ENCODE results near the gene IL21R. TPM values are rescaled to one million over a fixed set of nuclear protein-coding genes. Genes with fewer than 3 reads are reported as not detected.

The IL21R gene
- total and polyA plus RNA-seq, 9 of the 15 experiments (the other 6 are each of a cell fraction or from before 2014, with no cell fraction given): 0.04 to 0.34 (median 0.18) TPM; not detected in 1

DNA sequence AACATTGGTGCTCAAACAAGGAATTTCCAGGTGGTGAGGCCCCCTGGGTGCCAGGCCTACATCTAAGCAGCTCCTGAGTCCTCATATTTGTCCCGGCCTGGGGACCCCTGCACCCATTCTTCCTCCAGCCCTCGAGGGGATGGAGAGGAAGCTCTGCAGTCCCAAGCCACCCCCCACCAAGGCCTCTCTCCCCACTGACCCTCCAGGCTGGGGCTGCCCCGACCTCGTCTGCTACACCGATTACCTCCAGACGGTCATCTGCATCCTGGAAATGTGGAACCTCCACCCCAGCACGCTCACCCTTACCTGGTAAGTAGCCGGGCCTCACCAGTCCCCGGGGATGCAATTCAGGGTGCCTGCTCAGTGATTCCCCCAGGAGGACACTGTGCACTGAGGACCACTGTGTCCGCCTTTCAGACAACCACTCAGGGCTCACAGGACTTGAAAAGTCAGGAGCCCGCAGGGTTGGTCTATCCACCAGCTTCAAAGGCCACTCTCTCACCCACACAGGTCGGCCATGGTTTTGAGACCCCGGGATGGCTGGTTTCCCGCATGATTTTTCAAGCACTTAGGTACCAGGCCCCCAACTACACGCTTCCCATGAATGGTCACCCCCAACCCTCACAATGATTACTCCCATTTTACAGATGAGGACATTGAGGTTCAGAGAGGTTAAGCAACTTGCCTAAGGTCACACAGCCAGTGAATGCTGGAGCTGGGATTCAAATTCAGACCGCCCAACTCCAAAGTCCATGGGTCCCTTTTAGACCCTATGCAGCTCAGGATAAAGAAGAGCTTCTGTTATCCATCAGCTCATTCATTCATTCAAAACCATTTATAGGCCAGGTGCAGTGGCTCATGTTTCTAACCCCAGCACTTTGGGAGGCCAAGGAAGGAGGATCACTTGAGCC, 32.4 kb downstream of the IL21R start (continued):
- TF ChIP-seq, protein P1, sequence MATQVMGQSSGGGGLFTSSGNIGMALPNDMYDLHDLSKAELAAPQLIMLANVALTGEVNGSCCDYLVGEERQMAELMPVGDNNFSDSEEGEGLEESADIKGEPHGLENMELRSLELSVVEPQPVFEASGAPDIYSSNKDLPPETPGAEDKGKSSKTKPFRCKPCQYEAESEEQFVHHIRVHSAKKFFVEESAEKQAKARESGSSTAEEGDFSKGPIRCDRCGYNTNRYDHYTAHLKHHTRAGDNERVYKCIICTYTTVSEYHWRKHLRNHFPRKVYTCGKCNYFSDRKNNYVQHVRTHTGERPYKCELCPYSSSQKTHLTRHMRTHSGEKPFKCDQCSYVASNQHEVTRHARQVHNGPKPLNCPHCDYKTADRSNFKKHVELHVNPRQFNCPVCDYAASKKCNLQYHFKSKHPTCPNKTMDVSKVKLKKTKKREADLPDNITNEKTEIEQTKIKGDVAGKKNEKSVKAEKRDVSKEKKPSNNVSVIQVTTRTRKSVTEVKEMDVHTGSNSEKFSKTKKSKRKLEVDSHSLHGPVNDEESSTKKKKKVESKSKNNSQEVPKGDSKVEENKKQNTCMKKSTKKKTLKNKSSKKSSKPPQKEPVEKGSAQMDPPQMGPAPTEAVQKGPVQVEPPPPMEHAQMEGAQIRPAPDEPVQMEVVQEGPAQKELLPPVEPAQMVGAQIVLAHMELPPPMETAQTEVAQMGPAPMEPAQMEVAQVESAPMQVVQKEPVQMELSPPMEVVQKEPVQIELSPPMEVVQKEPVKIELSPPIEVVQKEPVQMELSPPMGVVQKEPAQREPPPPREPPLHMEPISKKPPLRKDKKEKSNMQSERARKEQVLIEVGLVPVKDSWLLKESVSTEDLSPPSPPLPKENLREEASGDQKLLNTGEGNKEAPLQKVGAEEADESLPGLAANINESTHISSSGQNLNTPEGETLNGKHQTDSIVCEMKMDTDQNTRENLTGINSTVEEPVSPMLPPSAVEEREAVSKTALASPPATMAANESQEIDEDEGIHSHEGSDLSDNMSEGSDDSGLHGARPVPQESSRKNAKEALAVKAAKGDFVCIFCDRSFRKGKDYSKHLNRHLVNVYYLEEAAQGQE (IDR thresholded peaks at IDR 0.05; ENCODE audit: borderline replicate concordance): no peak
- TF ChIP-seq, protein P1 (CRISPR knock-in tag; IDR thresholded peaks at IDR 0.05; ENCODE audit: low read depth): no peak
- TF ChIP-seq, protein P2, sequence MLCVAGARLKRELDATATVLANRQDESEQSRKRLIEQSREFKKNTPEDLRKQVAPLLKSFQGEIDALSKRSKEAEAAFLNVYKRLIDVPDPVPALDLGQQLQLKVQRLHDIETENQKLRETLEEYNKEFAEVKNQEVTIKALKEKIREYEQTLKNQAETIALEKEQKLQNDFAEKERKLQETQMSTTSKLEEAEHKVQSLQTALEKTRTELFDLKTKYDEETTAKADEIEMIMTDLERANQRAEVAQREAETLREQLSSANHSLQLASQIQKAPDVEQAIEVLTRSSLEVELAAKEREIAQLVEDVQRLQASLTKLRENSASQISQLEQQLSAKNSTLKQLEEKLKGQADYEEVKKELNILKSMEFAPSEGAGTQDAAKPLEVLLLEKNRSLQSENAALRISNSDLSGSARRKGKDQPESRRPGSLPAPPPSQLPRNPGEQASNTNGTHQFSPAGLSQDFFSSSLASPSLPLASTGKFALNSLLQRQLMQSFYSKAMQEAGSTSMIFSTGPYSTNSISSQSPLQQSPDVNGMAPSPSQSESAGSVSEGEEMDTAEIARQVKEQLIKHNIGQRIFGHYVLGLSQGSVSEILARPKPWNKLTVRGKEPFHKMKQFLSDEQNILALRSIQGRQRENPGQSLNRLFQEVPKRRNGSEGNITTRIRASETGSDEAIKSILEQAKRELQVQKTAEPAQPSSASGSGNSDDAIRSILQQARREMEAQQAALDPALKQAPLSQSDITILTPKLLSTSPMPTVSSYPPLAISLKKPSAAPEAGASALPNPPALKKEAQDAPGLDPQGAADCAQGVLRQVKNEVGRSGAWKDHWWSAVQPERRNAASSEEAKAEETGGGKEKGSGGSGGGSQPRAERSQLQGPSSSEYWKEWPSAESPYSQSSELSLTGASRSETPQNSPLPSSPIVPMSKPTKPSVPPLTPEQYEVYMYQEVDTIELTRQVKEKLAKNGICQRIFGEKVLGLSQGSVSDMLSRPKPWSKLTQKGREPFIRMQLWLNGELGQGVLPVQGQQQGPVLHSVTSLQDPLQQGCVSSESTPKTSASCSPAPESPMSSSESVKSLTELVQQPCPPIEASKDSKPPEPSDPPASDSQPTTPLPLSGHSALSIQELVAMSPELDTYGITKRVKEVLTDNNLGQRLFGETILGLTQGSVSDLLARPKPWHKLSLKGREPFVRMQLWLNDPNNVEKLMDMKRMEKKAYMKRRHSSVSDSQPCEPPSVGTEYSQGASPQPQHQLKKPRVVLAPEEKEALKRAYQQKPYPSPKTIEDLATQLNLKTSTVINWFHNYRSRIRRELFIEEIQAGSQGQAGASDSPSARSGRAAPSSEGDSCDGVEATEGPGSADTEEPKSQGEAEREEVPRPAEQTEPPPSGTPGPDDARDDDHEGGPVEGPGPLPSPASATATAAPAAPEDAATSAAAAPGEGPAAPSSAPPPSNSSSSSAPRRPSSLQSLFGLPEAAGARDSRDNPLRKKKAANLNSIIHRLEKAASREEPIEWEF (CRISPR knock-in tag; IDR thresholded peaks at IDR 0.05): no peak
- TF ChIP-seq, protein P3, sequence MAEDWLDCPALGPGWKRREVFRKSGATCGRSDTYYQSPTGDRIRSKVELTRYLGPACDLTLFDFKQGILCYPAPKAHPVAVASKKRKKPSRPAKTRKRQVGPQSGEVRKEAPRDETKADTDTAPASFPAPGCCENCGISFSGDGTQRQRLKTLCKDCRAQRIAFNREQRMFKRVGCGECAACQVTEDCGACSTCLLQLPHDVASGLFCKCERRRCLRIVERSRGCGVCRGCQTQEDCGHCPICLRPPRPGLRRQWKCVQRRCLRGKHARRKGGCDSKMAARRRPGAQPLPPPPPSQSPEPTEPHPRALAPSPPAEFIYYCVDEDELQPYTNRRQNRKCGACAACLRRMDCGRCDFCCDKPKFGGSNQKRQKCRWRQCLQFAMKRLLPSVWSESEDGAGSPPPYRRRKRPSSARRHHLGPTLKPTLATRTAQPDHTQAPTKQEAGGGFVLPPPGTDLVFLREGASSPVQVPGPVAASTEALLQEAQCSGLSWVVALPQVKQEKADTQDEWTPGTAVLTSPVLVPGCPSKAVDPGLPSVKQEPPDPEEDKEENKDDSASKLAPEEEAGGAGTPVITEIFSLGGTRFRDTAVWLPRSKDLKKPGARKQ (CRISPR knock-in tag; IDR thresholded peaks at IDR 0.05): no peak
- no peak for TF ChIP-seq GTF2E2 (tag; IDR thresholded peaks at IDR 0.05)
- no peak for TF ChIP-seq BACH1 (tag; IDR thresholded peaks at IDR 0.05)
- peak; percentile 86 for TF ChIP-seq ZFP36 (IDR thresholded peaks at IDR 0.05; ENCODE audit: low read depth, low read length, partially characterized antibody)
- 0 out of 2 replicates have a peak, but pooled peaks have one; percentile 28 for TF ChIP-seq ESRRA (IDR thresholded peaks at IDR 0.05; ENCODE audit: borderline replicate concordance, low read depth)
- TF ChIP-seq HNRNPLL (IDR thresholded peaks at IDR 0.05; ENCODE audit: low read depth, low read length, poor library complexity, severe bottlenecking): no peak
- no peak for TF ChIP-seq ZNF124 (CRISPR knock-in tag; IDR thresholded peaks at IDR 0.05)
